ENCODE measurements around the gene NPC1.
"Not testable (repeated sequence)": the region's sequence is repeated elsewhere in the genome, so short reads cannot be mapped to it uniquely, and the experiment has no call there.

NPC1 gene

GRCh38 chr18:23573626-23574431, 12.5 kb downstream of the NPC1 start:
- no peak for DNase-seq

- no peak for DNase-seq
These were observed 13.3 kb downstream of the NPC1 start for GRCh38 chr18:23573020-23573419.

- DNase-seq: no peak
These were observed 13.7 kb downstream of the NPC1 start for GRCh38 chr18:23572570-23572969.

- DNase-seq: no peak
These were observed 14.3 kb downstream of the NPC1 start for GRCh38 chr18:23572012-23572411.

- DNase-seq: no peak
These were observed 15.3 kb downstream of the NPC1 start for GRCh38 chr18:23570912-23571504.

GRCh38 chr18:23569299-23570063, 16.8 kb downstream of the NPC1 start:
- no peak for DNase-seq

- no peak for DNase-seq
These were observed 17.8 kb downstream of the NPC1 start for GRCh38 chr18:23568281-23569138.

GRCh38 chr18:23567671-23568070, 18.6 kb downstream of the NPC1 start:
- DNase-seq: no peak

GRCh38 chr18:23565916-23566547, 20.3 kb downstream of the NPC1 start:
- DNase-seq: no peak

- DNase-seq: no peak
These were observed 22.8 kb downstream of the NPC1 start for GRCh38 chr18:23563377-23564043.

- DNase-seq: no peak
These were observed 26.1 kb downstream of the NPC1 start for GRCh38 chr18:23560186-23560585.

- not testable (repeated sequence) for DNase-seq
These were observed 28.8 kb downstream of the NPC1 start for GRCh38 chr18:23557511-23557910.

GRCh38 chr18:23556145-23556780, 30.0 kb downstream of the NPC1 start:
- DNase-seq: no peak

- no peak for DNase-seq
These were observed 32.4 kb downstream of the NPC1 start for GRCh38 chr18:23553887-23554286.

- DNase-seq: no peak
These were observed 33.8 kb downstream of the NPC1 start for GRCh38 chr18:23552505-23552904.

GRCh38 chr18:23551978-23552377, 34.3 kb downstream of the NPC1 start:
- DNase-seq: no peak

- DNase-seq: no peak
These were observed 35.4 kb downstream of the NPC1 start for GRCh38 chr18:23550898-23551297.

GRCh38 chr18:23548719-23549118, 37.6 kb downstream of the NPC1 start:
- no peak for DNase-seq

- DNase-seq: no peak
These were observed 38.0 kb downstream of the NPC1 start for GRCh38 chr18:23548275-23548674.

- no peak for DNase-seq
These were observed 38.5 kb downstream of the NPC1 start for GRCh38 chr18:23547846-23548245.

GRCh38 chr18:23547306-23547705, 39.0 kb downstream of the NPC1 start:
- DNase-seq: no peak
